Dermis microvascular lymphatic vessel endothelial cell (primary cell): Measurements from ENCODE around the gene PIAS2. TPM values are rescaled to one million over a fixed set of nuclear protein-coding genes. Genes with fewer than 3 reads are reported as not detected.

Experiments
- DNase-seq, 2 donors: peaks; one replicate each; pipeline versions ENCODE4 v3.0.0 to v3.0.0-alpha.2; 2010; ENCODE audit warnings: low read depth in 2 of 2
- total RNA-seq: library from RNA; depleted of rRNA; stranded (reverse); fragments of >200 nt; gene quantifications from 2 replicates; pipeline ENCODE4 v1.2.1, GENCODE V29; 2014

The PIAS2 gene
- total RNA-seq, 1 donor from 2014 or later: 8.6 TPM

DNA sequence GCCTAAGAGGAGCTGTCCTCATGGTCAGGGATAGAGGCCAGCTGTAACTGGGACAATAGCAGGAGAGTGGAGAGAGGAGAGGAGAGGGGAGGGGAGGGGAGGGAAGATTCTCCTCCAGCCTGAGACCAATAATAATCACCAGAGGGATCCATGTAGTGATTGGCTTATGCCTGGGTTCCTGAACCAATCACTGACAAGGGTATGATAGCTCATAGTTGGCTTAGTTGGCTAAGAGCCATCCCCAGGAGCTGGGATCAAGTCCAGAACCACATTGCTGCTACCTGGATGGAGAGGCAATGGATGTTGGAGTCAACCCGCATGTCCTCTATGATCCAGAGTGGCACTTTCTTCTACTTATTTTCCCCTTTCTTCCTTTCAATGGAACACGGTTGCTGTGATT lies 152.7 kb downstream of the PIAS2 start:
- no peak for DNase-seq

DNA sequence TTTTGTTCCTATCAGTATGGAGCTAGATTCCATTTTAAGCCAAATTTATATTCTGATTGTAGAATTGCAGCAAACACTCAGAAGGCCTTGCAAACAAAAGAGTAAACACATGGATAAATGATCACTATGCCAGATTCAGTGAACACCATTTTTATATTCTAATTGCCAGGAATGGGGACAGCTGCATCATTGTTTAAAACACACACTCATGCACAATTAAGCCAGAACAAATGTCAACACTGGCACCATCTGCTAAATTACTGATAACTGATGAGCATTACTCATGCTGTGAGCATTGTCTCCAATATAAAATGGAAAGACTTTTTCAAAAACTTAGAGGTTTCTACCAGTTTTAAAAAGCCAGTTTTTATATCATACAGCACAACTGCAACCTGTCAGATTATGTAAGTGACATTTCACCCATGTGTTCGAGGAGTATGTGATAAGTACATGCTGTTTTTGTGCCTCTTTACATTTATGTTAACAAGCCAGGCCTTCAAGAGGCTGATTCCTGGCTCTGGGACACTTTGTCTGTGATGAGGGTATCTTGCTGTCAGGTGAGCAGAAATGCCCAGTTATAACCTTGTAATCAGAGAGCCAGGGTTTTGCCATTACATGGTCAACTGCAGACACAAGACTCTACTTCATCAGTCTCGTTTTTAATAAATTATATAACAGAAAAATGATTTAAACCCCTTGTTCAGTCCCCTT lies 156.1 kb downstream of the PIAS2 start:
- no peak for DNase-seq

DNA sequence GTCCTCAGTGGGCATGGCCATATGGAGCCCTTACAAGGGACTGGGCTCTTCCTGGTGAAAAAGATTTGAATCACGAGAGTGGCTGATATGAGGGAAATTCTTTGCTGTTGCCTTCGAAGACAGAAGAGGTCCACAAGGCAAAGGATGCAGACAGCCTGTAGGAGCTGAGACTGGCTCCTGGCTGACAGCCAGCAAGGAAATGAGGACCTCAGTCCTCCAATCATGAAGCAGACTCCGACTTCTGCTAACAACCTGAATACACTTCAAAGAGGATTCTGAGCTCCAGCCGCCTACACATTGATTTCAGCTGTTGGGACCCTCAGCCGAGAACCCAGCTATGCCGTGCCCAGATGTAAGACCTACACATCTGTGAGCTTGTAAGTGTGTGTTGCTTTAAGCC lies 157.4 kb downstream of the PIAS2 start:
- no peak for DNase-seq

DNA sequence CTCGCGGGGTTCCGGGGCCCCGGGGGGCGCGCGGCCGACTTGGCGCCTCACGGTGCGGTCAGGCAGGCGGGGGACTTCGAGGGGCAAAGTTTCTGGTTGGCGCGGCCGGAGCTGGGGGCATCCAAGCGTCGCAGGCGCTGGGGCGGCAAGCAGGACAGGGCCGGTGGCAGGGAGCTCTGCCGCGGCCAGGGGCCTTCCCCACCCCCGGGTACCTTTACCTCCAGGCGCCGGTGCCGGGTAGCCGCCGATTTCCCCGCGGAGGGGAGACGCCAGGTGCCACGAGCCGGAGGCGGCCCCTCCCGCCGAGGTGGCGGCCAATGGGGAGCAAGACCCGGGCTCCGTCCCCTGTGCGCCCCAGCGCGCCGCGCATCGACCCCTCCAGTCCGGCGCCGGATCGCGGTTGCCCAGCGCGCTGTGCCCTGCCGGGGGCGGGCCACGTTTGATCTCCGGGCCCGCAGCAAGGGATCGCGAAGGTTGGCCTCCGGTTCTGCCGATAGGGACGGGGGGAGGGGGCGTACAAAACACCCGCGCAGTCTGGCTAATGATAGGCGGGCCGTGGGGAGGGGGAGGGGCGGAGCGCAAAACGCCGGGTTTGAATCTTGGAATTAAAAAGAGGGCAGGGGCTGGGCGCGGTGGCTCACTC lies 160.6 kb downstream of the PIAS2 start, which contains the start of gene ST8SIA5:
TSS of gene ST8SIA5 (minus strand) at position 495 of the 643 bp plus-strand sequence. CDS start 545 bp downstream, outside the sequence.
- DNase-seq: no peak

DNA sequence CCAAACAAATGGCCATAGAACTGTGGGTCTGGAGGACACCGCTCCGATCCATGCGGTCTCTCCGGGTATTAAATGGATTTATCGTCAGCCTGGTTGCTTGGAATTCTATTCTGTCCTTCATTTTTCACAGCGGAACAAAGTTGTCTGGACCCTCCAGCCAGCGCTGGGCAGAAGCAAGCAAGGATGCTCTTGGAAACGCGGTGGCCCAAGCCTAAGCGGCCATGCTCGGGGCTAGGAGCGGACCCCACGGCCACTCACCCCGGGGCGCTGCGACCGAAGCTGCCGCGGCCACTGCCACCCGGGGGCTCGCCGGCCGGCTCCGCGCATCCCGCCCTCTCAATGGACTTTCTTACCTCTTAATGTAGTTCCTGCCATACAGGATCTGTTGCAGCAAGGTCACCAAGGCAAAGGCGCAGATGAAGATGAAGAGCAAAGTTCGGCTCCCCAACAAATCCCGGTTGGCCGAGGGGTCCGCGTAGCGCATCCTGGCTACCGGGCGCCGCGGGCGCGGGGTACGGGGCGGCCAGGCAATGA lies 161.2 kb downstream of the PIAS2 start:
- DNase-seq: no peak

DNA sequence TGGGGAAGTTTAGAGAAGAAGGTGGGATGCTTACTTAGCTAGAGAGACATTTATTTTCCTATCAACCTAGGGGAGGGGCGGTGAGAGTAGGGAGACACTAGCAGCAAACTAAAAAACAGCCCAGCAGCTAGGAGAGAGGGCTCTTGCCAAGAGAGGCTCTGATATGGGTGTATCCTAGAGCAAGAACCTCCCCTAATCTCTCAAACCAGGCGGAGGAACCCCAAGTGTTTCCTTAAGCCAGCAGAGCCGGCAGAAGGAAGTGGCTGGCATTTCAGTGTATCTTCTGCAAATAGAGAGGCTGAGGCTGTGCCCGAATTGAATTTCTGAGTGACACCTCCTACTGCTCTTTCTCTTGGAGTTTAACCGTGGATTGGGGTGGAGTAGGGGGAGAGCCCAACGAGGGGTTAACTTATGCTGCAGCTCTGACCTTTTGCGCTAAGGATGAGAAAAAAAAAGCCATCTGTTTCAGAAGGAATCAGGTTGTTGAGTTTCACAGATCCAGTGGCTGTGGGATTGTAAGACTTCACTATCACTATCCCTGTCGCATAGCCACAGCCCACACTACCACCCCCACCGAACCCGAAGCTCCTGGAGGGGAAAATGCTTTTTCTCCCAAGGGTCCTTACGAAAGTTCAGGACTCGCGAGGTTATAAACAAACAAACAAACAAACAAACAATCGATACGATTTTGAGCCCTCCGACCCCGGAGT lies 161.8 kb downstream of the PIAS2 start:
- no peak for DNase-seq

DNA sequence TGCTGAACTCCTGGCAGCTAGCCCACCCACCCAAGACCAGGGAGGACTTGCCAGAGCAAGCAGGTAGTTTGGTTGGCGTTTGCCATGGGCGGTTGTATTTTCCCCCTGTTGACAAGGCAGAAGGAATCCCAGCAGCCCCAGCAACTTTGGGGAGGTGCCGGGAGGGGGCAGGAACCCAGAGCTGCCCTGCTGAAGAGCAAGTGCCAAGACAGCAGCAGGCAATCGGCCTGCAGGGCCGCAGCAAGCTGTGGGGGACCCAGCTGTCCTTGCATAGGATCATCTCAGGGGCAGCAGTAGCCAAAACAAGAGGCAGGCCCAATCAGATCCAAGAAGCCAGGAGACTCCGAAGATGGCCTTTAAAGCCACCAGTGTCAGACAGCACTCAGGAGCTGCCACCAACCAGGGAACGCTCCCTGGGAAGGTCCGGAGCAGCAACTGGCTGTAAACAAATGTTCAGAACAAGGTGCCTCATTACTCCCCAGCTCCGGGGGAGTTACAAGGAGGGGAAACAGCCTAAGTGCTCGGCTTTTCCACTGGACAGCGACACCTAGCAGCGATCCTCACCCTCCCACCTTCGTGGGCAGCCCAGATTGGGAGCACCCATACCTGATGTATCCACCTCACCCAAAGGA lies 162.5 kb downstream of the PIAS2 start:
- DNase-seq: no peak

DNA sequence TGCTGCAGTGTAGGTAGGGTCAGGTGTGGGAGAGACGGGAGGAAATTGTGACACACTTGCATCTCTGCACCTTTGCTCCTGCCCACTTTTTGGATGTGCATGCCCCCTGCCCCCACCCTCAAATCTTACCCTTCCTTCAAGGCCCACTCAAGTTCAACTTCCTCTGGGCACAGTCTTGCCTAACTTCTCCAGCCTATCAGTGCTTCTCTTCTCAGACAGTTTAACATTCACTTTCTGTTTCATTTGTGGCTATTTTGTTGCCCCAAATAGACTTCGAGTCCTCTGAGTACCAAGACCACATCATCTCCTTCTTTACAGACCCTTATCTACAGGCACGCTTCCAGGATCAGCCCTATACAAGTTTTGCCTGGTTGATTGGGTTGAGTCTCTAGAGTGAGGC lies 163.1 kb downstream of the PIAS2 start:
- DNase-seq: no peak

Other genes with a start within 250 kb of the PIAS2 start
- under 0.01 TPM in 1 of 2 replicates, not detected in the other for gene ST8SIA5, start 160.5 kb downstream of the PIAS2 start, total RNA-seq
- 0.25 and 0.64 TPM in 2 replicates for gene KATNAL2, start 95 bp upstream of the PIAS2 start, total RNA-seq
- gene ELOA2, start 118.1 kb upstream of the PIAS2 start, total RNA-seq: not detected in 2 replicates
- 11.6 and 12.9 TPM in 2 replicates for gene HDHD2, start 233.0 kb upstream of the PIAS2 start, total RNA-seq